ENCODE results near the gene IP6K1. TPM values are rescaled to one million over a fixed set of nuclear protein-coding genes. Genes with fewer than 3 reads are reported as not detected.

Gene IP6K1
- total and polyA plus RNA-seq, 11 donors: 8.9 to 36.6 (median 20.4) TPM

GRCh38 chr3:49738067-49738713, 48.2 kb downstream of the IP6K1 start:
- 95 to 98% (median 96%) methylated on average over 8 to 11 of the region's 11 CpGs for WGBS, 4 donors
- Histone ChIP-seq H3K4me3 (no peak overlapping the region), H3K27ac (no peak overlapping the region), H3K9me3 (no peaks in the 10 kb centered on the region), H3K4me1 (peaks cover 0 to 5% (median 0%) of the 10 kb centered on the region in 12 donors), H3K27me3 (no peaks in the 10 kb centered on the region), H3K36me3 (peaks cover 0 to 83% (median 72%) of the 10 kb centered on the region in 9 donors)
- intact Hi-C loops (cut with DNase I): no loop called here
- ATAC-seq: no peak
- no peak for DNase-seq
- TF ChIP-seq CTCF (IDR thresholded peaks at IDR 0.05) (no peak), POLR2A (IDR thresholded peaks at IDR 0.05) (no peak)

GRCh38 chr3:49734752-49735151, 51.6 kb downstream of the IP6K1 start:
- WGBS, 4 donors: 89 to 96% (median 95%) methylated on average over 6 of the region's 6 CpGs

DNA sequence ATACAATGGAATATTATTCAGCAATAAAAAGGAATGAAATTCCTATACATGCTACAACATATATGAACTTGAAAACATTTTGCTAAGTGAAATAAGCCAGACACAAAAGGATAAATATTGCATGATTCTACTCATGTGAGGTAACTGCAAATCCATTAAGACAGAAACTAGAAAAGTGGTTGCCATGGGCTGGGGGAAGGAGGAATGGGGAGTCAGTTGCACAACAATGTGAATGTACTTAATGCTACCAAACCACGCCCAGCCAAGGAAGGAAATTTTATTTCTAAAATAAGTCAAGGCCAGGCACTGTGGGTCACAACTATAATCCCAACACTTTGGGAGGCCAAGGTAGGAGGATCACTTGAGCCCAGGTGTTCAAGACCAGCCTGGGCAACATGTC, 52.8 kb downstream of the IP6K1 start:
- DNase-seq (no peak), ATAC-seq (no peak)
- intact Hi-C loops (cut with DNase I): no loop called here
- no peaks in the 10 kb centered on the region for H3K27me3 ChIP-seq
- TF ChIP-seq POLR2A (IDR thresholded peaks at IDR 0.05) (no peak), CTCF (IDR thresholded peaks at IDR 0.05) (no peak)
- no peaks in the 10 kb centered on the region for H3K9me3 ChIP-seq
- WGBS, 4 donors: 86 to 93% (median 89%) methylated on average over 1 of the region's 1 CpG
- no peak overlapping the region for H3K27ac ChIP-seq
- H3K4me1 ChIP-seq: peaks cover 0 to 5% (median 0%) of the 10 kb centered on the region in 12 donors
- H3K36me3 ChIP-seq: peaks cover 0 to 99% (median 91%) of the 10 kb centered on the region in 9 donors
- no peak overlapping the region for H3K4me3 ChIP-seq

More at GRCh38 chr3:49734752-49735151, 51.6 kb downstream of the IP6K1 start:
- Histone ChIP-seq H3K9me3 (no peaks in the 10 kb centered on the region), H3K27me3 (no peaks in the 10 kb centered on the region), H3K36me3 (peaks cover 0 to 95% (median 85%) of the 10 kb centered on the region in 9 donors), H3K4me3 (no peak overlapping the region), H3K4me1 (peaks cover 0 to 5% (median 0%) of the 10 kb centered on the region in 12 donors), H3K27ac (no peak overlapping the region)
- ATAC-seq (no peak), DNase-seq (no peak)
- intact Hi-C loops (cut with DNase I): no loop called here
- TF ChIP-seq CTCF (IDR thresholded peaks at IDR 0.05) (no peak), POLR2A (IDR thresholded peaks at IDR 0.05) (no peak)

DNA sequence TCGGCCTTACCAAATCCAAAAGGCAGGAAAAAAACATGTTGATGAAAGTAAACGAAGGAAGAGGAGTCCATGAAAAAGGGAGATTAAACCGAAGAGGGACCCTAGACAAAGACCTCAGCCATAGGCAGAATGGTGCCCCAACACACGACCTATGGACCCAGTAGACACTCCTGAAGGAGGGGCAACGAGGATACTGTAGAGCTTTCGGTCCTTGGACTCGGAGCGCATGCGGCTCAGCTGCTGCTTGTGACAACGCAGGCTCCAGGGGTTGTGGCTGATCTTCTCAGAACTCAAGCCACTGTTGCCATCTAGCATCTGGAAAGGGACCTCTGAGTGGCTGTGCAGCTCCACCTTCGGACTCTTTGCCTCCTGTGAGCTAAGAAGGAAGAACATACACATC, 53.7 kb downstream of the IP6K1 start:
- DNase-seq: no peak
- H3K4me1 ChIP-seq: peaks cover 0 to 5% (median 0%) of the 10 kb centered on the region in 12 donors
- intact Hi-C loops (cut with DNase I): no loop called here
- peaks cover 0 to 98% (median 89%) of the 10 kb centered on the region in 9 donors for H3K36me3 ChIP-seq
- no peak overlapping the region for H3K27ac ChIP-seq
- H3K4me3 ChIP-seq: no peak overlapping the region
- H3K27me3 ChIP-seq: no peaks in the 10 kb centered on the region
- 90 to 96% (median 91%) methylated on average over 11 of the region's 11 CpGs for WGBS, 4 donors
- ATAC-seq: no peak
- TF ChIP-seq POLR2A (IDR thresholded peaks at IDR 0.05) (no peak), CTCF (IDR thresholded peaks at IDR 0.05) (no peak)
- H3K9me3 ChIP-seq: no peaks in the 10 kb centered on the region
